GM12878 (cell line): Measurements from ENCODE around the gene PDZD2. TPM values are rescaled to one million over a fixed set of nuclear protein-coding genes. Genes with fewer than 3 reads are reported as not detected.

Experiments
- ATF2 ChIP-seq: IDR thresholded peaks from 2 replicates; pipeline ENCODE4 v1.6.1; 2012; ENCODE audit warnings: low read length, inconsistent platforms
- CTCF ChIP-seq, 3 experiments: IDR thresholded peaks in 2 of 3; conservative IDR thresholded peaks in 1 of 3; 2 replicates each; pipeline ENCODE4 v1.5.1; 2011; ENCODE audit warnings: low read depth in 3 of 3, low read length in 3 of 3, mild to moderate bottlenecking in 3 of 3, control low read depth in 2 of 3, moderate library complexity in 2 of 3, inconsistent platforms in 1 of 3, mixed read lengths in 1 of 3; ENCODE audit not compliant: control insufficient read depth in 2 of 3, insufficient read depth in 1 of 3; ENCODE audit errors: extremely low read depth in 1 of 3
- EGR1 ChIP-seq, 2 experiments: IDR thresholded peaks; 1 replicate in 1 of 2; 2 replicates in 1 of 2; pipeline ENCODE4 v1.6.1; 2011 to 2012; ENCODE audit warnings: low read depth in 2 of 2, low read length in 2 of 2, borderline replicate concordance in 1 of 2, mild to moderate bottlenecking in 1 of 2, moderate library complexity in 1 of 2
- KDM1A ChIP-seq: fragments of 200-600 bp; sonication (generic); IDR thresholded peaks from 2 replicates; pipeline ENCODE4 v1.6.1; 2016; ENCODE audit warnings: borderline replicate concordance
- NKRF ChIP-seq: fragments of 450-650 bp; conservative IDR thresholded peaks from 2 replicates; pipeline ENCODE4 v1.6.1; 2017; ENCODE audit warnings: mild to moderate bottlenecking, moderate library complexity
- REST ChIP-seq: IDR thresholded peaks from 2 replicates; pipeline ENCODE4 v1.6.1; 2012; ENCODE audit warnings: mild to moderate bottlenecking, low read depth, low read length
- RFX5 ChIP-seq: IDR thresholded peaks from 2 replicates; pipeline ENCODE4 v1.6.1; 2011; ENCODE audit warnings: low read depth, low read length, improper control_type of control experiment
- SREBF2 ChIP-seq: IDR thresholded peaks from 2 replicates; pipeline ENCODE4 v1.6.1; 2012; ENCODE audit warnings: mild to moderate bottlenecking, low read length
- TARDBP ChIP-seq: IDR thresholded peaks from 2 replicates; pipeline ENCODE4 v1.6.1; 2016; ENCODE audit warnings: borderline replicate concordance
- ZBTB4 ChIP-seq: fragments of 450-650 bp; formaldehyde crosslinking; IDR thresholded peaks from 2 replicates; pipeline ENCODE4 v1.4.0; 2022; ENCODE audit warnings: mild to moderate bottlenecking, moderate library complexity
- ZNF592 ChIP-seq: fragments of 450-650 bp; IDR thresholded peaks from 2 replicates; pipeline ENCODE4 v1.6.1; 2017; ENCODE audit warnings: mild to moderate bottlenecking, moderate library complexity
- polyA plus RNA-seq, 11 experiments: library from polyadenylated mRNA; depleted of rRNA in 4 of 11; unstranded in 6 of 11; stranded (reverse) in 5 of 11; fragments of >200 nt; fragmentation: Nextera tagmentation in 4 of 11; fragmentation: Illumina TruSeq in 1 of 11; extraction: Ambion mirVana in 4 of 11; extraction: Trizol in 1 of 11; gene quantifications; 1 replicate in 1 of 11; 2 replicates in 10 of 11; pipeline versions ENCODE4 v1.2.1 to v1.2.3, GENCODE V29; 2011 to 2016; ENCODE audit warnings: inconsistent platforms in 2 of 11, missing spikeins in 2 of 11, low read depth in 1 of 11
- total RNA-seq, 4 experiments: library from RNA; depleted of rRNA in 3 of 4; stranded (reverse); fragments of >200 nt in 3 of 4; fragmentation: Illumina TruSeq in 1 of 4; extraction: Trizol in 1 of 4; gene quantifications; 2 replicates each; pipeline versions ENCODE4 v1.2.1 to v1.2.3, GENCODE V29; 2013 to 2021

Gene PDZD2
- total and polyA plus RNA-seq, 10 of the 15 experiments (the other 5 are each of a cell fraction or from before 2014, with no cell fraction given), result 0.01 to 0.58 (median 0.29) TPM; not detected in 3

- no peak for TF ChIP-seq REST
- no peak for TF ChIP-seq NKRF
- TF ChIP-seq ZNF592, result no peak
- no peak for TF ChIP-seq CTCF (IDR thresholded peaks at IDR 0.05 in 2 of 3, conservative IDR thresholded peaks at IDR 0.05 in 1 of 3; ENCODE audit: control insufficient read depth in 2 of 3, extremely low read depth in 1 of 3, insufficient read depth in 1 of 3, low read depth in 3 of 3, low read length in 3 of 3)
- no peak for TF ChIP-seq TARDBP
- TF ChIP-seq ATF2, result no peak
- TF ChIP-seq SREBF2, result no peak
- TF ChIP-seq KDM1A, result no peak
- TF ChIP-seq RFX5, result no peak
- TF ChIP-seq ZBTB4 (CRISPR knock-in tag), result no peak
- TF ChIP-seq EGR1 (IDR thresholded peaks at IDR 0.05; ENCODE audit: borderline replicate concordance in 1 of 2, low read depth in 2 of 2, low read length in 2 of 2), result no peak
These were observed 181.1 kb downstream of the PDZD2 start (continued) for GRCh38 chr5:31819926-31820516.
